ENCODE measurements around the gene AP1M1. TPM values are rescaled to one million over a fixed set of nuclear protein-coding genes. Genes with fewer than 3 reads are reported as not detected.
A peak's percentile ranks its signal among the peaks of the same experiment; 100 is the strongest.

Gene AP1M1
- total RNA-seq, 1 experiment from 2014 or later = 98.0 TPM

DNA sequence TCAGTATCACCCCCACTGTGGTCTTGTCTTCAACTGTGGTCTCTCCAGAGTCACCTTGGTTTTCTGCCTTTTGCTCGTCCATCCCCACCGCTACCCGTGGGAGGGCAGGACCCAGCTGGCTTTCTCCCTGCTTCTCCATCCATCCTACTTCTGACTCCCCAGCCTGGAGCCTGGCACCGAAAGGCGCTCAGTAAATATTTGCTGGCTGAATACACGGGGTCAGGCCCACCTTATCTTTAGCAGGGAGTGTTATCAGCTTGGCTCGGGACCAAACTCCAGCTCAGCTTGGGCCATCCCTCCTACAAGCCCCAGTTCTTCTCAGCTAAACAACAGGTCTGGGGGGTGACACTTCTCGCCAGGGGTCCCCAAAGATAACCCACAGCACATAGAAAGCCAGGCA, 64.9 kb downstream of the AP1M1 start:
- peak; percentile 85 to 93 for DNase-seq
- Histone ChIP-seq H3K27me3 (replicated peaks; ENCODE audit: control insufficient read depth, insufficient read depth, low read length) (no peaks in the 10 kb centered on the region), H3K9me3 (no peaks in the 10 kb centered on the region), H3K4me3 (ENCODE audit: low read depth, low read length) (peak overlapping the region; percentile 13; the same call in 1 of the 2 replicates), H3K4me1 (peaks cover 24% of the 10 kb centered on the region), H3K36me3 (ENCODE audit: control insufficient read depth, insufficient read depth, low read length) (no peaks in the 10 kb centered on the region)
- ChIA-PET CTCF (interaction anchor here (0.6 to 2.4 kb wide), 4 partner anchors 15 to 155 kb away, joined by 4 to 13 read pairs (median 5); no protein-coding TSS in a partner anchor), POLR2A (interaction anchor here (0.7 kb wide), 1 partner anchor 68 kb away, joined by 4 read pairs; no protein-coding TSS in a partner anchor)
- Mint-ChIP-seq H3K27me3 (ENCODE audit: insufficient read depth, unreplicated experiment) (no peaks in the 10 kb centered on the region), H3K9me3 (ENCODE audit: unreplicated experiment) (no peaks in the 10 kb centered on the region), H3K36me3 (ENCODE audit: insufficient read depth, unreplicated experiment) (peaks cover 7% of the 10 kb centered on the region), H3K4me3 (ENCODE audit: unreplicated experiment) (peak overlapping the region; percentile 71), H3K4me1 (ENCODE audit: low read depth, unreplicated experiment) (peaks cover 24% of the 10 kb centered on the region), H3K27ac (ENCODE audit: unreplicated experiment) (peak overlapping the region; percentile 94)
- no TSS peak for BruUV-seq (replicated peaks)
- intact Hi-C loops (cut with micrococcal nuclease; ENCODE audit: unreplicated experiment) = loop anchor here (5.0 kb wide), 1 partner anchor 60 kb away; the partner anchor contains the start of gene KLF2
- TF ChIP-seq, protein P1, sequence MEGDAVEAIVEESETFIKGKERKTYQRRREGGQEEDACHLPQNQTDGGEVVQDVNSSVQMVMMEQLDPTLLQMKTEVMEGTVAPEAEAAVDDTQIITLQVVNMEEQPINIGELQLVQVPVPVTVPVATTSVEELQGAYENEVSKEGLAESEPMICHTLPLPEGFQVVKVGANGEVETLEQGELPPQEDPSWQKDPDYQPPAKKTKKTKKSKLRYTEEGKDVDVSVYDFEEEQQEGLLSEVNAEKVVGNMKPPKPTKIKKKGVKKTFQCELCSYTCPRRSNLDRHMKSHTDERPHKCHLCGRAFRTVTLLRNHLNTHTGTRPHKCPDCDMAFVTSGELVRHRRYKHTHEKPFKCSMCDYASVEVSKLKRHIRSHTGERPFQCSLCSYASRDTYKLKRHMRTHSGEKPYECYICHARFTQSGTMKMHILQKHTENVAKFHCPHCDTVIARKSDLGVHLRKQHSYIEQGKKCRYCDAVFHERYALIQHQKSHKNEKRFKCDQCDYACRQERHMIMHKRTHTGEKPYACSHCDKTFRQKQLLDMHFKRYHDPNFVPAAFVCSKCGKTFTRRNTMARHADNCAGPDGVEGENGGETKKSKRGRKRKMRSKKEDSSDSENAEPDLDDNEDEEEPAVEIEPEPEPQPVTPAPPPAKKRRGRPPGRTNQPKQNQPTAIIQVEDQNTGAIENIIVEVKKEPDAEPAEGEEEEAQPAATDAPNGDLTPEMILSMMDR (IDR thresholded peaks at IDR 0.05; ENCODE audit: insufficient read depth in 1 of 2, low read depth in 1 of 2, low read length in 1 of 2, severe bottlenecking in 1 of 2, unreplicated experiment in 1 of 2) = no peak

DNA sequence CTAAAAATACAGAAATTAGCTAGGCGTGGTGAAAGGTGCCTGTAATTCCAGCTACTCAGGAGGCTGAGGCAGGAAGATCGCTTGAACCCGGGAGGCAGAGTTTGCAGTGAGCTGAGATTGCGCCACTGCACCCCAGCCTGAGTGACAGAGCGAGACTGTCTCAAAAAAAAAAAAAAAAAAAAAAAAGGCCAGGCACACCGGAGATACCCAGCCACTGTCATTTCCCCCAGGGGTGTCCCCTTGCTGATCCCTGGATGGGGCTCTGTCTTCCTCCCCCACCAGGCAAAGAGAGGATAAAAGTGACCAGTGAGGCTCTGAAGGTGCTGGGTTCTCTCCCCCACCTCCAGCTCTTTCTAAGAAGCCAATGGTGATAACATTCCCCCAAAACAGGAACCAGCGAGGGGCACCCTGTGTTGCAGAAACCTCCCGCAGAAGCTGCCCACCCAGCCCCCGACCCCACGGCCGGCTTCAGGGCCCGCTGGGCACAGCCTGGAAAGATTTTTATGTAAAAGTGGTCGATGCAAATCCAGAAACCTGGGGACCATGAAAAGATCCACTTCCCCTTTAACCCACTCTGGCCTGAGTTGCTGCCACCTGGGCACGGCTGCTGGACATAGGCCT, 65.5 kb downstream of the AP1M1 start:
- peak; percentile 55 to 79 for DNase-seq
- CTCF ChIA-PET = interaction anchor here (0.6 to 2.4 kb wide), 4 partner anchors 15 to 154 kb away, joined by 4 to 13 read pairs (median 5); no protein-coding TSS in a partner anchor
- Mint-ChIP-seq H3K36me3 (ENCODE audit: insufficient read depth, unreplicated experiment) (peaks cover 7% of the 10 kb centered on the region), H3K27me3 (ENCODE audit: insufficient read depth, unreplicated experiment) (no peaks in the 10 kb centered on the region), H3K4me3 (ENCODE audit: unreplicated experiment) (peak overlapping the region; percentile 71), H3K27ac (ENCODE audit: unreplicated experiment) (peak overlapping the region; percentile 94), H3K9me3 (ENCODE audit: unreplicated experiment) (no peaks in the 10 kb centered on the region), H3K4me1 (ENCODE audit: low read depth, unreplicated experiment) (peaks cover 24% of the 10 kb centered on the region)
- TSS peak; percentile 59 for BruUV-seq (replicated peaks)
- peaks cover 24% of the 10 kb centered on the region for H3K4me1 ChIP-seq
- TF ChIP-seq, protein P1 (IDR thresholded peaks at IDR 0.05; ENCODE audit: insufficient read depth in 1 of 2, low read depth in 1 of 2, low read length in 1 of 2, severe bottlenecking in 1 of 2, unreplicated experiment in 1 of 2) = no peak
- no peaks in the 10 kb centered on the region for H3K36me3 ChIP-seq (ENCODE audit: control insufficient read depth, insufficient read depth, low read length)
- H3K4me3 ChIP-seq (ENCODE audit: low read depth, low read length) = no peak overlapping the region
- H3K9me3 ChIP-seq = no peaks in the 10 kb centered on the region
- POLR2A ChIA-PET = no interaction called here
- intact Hi-C loops (cut with micrococcal nuclease; ENCODE audit: unreplicated experiment) = loop anchor here (5.0 kb wide), 1 partner anchor 59 kb away; the partner anchor contains the start of gene KLF2
- H3K27me3 ChIP-seq (replicated peaks; ENCODE audit: control insufficient read depth, insufficient read depth, low read length) = no peaks in the 10 kb centered on the region

DNA sequence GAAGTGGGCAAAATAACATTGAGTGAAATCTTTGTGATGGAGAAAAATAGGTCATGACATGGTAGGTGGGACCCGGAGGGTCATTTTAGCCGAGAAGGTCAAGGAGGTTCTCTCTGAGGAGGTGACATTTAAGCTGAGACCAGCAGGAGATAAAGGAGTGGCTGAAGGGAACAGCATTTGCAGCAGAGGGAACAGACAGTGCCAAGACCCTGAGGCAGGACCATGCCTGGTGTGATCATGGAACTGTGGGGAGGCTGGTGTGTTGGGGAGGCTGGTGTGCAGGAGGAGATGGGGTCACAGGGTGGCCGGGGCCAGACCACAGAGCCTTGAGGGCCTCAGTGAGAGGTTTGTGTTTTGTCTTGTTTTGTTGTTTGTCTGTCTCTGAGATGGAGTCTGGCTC, 67.5 kb downstream of the AP1M1 start:
- H3K9me3 ChIP-seq = no peaks in the 10 kb centered on the region
- H3K4me1 ChIP-seq = peaks cover 24% of the 10 kb centered on the region
- TF ChIP-seq, protein P1 (IDR thresholded peaks at IDR 0.05; ENCODE audit: insufficient read depth in 1 of 2, low read depth in 1 of 2, low read length in 1 of 2, severe bottlenecking in 1 of 2, unreplicated experiment in 1 of 2) = no peak
- peaks cover 24% of the 10 kb centered on the region for H3K4me1 Mint-ChIP-seq (ENCODE audit: low read depth, unreplicated experiment)
- H3K4me3 ChIP-seq (ENCODE audit: low read depth, low read length) = no peak overlapping the region
- intact Hi-C loops (cut with micrococcal nuclease; ENCODE audit: unreplicated experiment) = no loop called here
- peaks cover 7% of the 10 kb centered on the region for H3K36me3 Mint-ChIP-seq (ENCODE audit: insufficient read depth, unreplicated experiment)
- no peak for DNase-seq
- H3K27ac Mint-ChIP-seq (ENCODE audit: unreplicated experiment) = peak overlapping the region; percentile 81
- H3K4me3 Mint-ChIP-seq (ENCODE audit: unreplicated experiment) = no peak overlapping the region
- POLR2A ChIA-PET = no interaction called here
- H3K36me3 ChIP-seq (ENCODE audit: control insufficient read depth, insufficient read depth, low read length) = no peaks in the 10 kb centered on the region
- CTCF ChIA-PET = no interaction called here
- H3K9me3 Mint-ChIP-seq (ENCODE audit: unreplicated experiment) = no peaks in the 10 kb centered on the region
- BruUV-seq (replicated peaks) = no TSS peak
- no peaks in the 10 kb centered on the region for H3K27me3 ChIP-seq (replicated peaks; ENCODE audit: control insufficient read depth, insufficient read depth, low read length)
- H3K27me3 Mint-ChIP-seq (ENCODE audit: insufficient read depth, unreplicated experiment) = no peaks in the 10 kb centered on the region
